ENCODE data around the gene SOHLH2.

The SOHLH2 gene

GRCh38 chr13:36125841-36126240 lies 88.5 kb downstream of the SOHLH2 start:
- peaks cover 31% of the 10 kb centered on the region for H3K27me3 ChIP-seq (ENCODE audit: insufficient read depth, poor library complexity, severe bottlenecking)
- no peak for DNase-seq (ENCODE audit: low read depth in 1 of 2, low spot score in 1 of 2)
- TF ChIP-seq SPI1 (IDR thresholded peaks at IDR 0.05; ENCODE audit: borderline replicate concordance, low read depth): no peak
- TF ChIP-seq REST (IDR thresholded peaks at IDR 0.05; ENCODE audit: insufficient replicate concordance, low read depth): no peak
- no peak for TF ChIP-seq GABPA (IDR thresholded peaks at IDR 0.05; ENCODE audit: low read depth)
- no peak for TF ChIP-seq POLR2AphosphoS5 (IDR thresholded peaks at IDR 0.05; ENCODE audit: low read depth)
- no peak for TF ChIP-seq CTCF (IDR thresholded peaks at IDR 0.05; ENCODE audit: insufficient read depth, low read length)
- no peak overlapping the region for H3K4me3 ChIP-seq (replicated peaks; ENCODE audit: insufficient read depth, low read length)
- H3K27ac ChIP-seq (replicated peaks): no peak overlapping the region

- no peak for DNase-seq (ENCODE audit: low read depth in 1 of 2, low spot score in 1 of 2)
- Histone ChIP-seq H3K4me3 (replicated peaks; ENCODE audit: insufficient read depth, low read length) (no peak overlapping the region), H3K27ac (replicated peaks) (no peak overlapping the region), H3K27me3 (ENCODE audit: insufficient read depth, poor library complexity, severe bottlenecking) (peaks cover 18% of the 10 kb centered on the region)
- TF ChIP-seq CTCF (IDR thresholded peaks at IDR 0.05; ENCODE audit: insufficient read depth, low read length): no peak
Measured at GRCh38 chr13:36124236-36124822, 90.0 kb downstream of the SOHLH2 start.
